GM21381 (cell line): ENCODE results near the gene CHML.

Experiments
- ATAC-seq: cut with Tn5 transposase; IDR thresholded peaks from one replicate; pipeline ENCODE4 v1.9.1; 2021; ENCODE audit warnings: mild to moderate bottlenecking, moderate library complexity; ENCODE audit not compliant: unreplicated experiment

CHML gene

GRCh38 chr1:241591736-241592135 lies 48.4 kb downstream of the CHML start:
- no peak for ATAC-seq

- no peak for ATAC-seq
Measured at GRCh38 chr1:241591317-241591716, 48.9 kb downstream of the CHML start.

DNA sequence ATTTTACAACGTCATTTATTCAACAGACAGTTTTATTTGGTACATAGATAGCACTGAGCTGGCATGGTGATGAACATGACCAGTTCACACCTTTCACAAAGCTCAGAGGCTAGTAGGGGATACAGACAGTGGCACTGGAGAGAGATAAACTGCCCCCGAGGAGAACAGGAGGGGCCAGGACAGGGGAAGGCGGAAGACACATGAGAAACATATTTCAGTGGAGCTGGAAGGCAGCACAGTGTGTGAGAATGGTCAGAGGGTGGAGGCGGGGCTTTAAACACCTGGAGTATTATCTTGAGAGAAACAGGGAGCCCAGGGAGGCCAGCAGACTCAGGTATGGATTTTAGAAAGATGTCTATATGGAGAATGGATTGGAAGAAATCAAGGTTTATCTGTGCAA lies 49.5 kb downstream of the CHML start:
- no peak for ATAC-seq
